GM18505 (cell line): ENCODE results near the gene EML6.

Source experiments
- ATAC-seq: cut with Tn5 transposase; IDR thresholded peaks from one replicate; pipeline ENCODE4 v1.9.1; 2021; ENCODE audit not compliant: unreplicated experiment
- POLR2A ChIP-seq: IDR thresholded peaks from 4 replicates; pipeline ENCODE4 v1.6.1; 2011; ENCODE audit warnings: borderline replicate concordance; ENCODE audit not compliant: insufficient read depth, insufficient read length; ENCODE audit errors: extremely low read depth

Gene EML6

DNA sequence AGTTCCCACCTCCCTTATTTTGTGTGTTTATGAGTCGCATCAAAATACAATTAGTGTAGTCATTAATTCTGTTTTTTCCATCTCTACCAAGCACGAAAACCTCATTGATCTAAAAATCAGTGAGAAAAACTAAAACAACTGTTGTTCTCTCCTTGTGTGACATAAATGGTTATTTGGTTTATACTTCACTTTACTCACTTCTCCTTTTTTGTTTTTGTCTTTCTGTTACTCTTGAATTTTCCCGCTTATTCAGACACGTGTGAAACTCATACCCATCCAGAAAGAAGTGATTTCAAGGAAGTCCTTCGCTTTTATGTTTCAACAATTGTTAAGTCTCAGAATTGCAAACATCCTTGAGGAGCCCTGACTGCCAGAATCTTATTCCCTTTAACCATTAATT is 121.6 kb downstream of the EML6 start:
- ATAC-seq: no peak
- TF ChIP-seq POLR2A: no peak

DNA sequence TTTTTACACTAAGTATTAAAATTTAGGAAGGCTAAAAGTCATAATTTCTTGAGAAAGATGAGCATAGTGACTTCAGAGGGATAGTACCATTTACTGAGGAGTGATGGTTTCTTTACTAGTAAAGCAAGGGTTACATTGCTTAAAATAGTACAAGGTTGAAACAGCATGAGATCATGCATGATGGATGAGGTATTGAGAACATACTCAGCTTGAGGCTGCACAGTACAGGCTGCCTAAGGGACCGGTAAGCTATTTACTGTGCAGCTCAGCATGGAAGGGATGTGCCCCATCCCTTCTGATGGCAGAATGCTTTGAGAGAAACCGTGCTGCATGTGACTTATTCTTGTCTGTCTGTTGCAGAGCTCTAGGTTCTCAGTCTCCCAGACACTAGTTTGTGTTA is 122.1 kb downstream of the EML6 start:
- peak; percentile 64 for ATAC-seq
- TF ChIP-seq POLR2A: no peak

DNA sequence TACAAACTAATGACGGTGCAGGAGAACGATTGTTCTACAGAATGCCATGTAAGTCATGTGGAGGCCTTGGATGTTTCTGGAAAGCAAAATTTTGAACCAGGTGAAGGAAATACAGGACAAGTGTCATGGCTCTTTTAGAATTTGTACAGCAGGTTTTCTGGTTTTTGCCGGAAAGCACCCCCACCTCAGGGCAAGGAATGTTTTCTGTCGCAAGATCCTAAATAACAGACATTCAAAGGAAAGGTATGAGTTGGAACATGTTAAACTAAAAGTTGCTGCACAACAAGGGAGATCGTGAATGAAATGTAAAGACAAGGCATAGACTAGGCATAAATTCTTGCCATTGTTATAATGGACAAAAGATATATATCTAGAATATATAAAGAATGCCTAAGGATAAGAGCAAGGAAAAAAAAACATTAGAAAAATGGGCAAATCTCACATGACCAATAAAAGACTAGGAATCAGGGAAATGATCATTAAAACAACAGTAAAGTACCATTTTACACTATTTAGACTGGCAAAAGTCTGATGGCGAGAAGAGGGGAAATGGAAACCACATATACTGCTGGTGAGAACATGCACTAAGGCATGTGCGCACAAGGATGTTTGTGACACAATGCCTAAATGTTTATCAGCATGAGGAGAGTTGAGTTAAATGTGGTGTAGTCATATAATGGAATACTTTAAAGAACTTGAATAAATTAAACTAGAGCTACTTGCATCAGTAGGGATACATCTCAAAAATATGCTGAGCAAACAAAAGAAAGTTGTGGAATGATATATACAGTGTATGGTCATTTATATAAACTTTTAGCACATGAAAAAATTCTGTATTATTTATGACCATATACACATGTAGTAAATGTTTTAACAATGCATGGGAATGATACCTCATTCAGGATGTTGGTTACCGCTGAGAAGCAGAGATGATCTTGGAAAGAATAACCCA is 127.0 kb downstream of the EML6 start:
- no peak for TF ChIP-seq POLR2A
- no peak for ATAC-seq

DNA sequence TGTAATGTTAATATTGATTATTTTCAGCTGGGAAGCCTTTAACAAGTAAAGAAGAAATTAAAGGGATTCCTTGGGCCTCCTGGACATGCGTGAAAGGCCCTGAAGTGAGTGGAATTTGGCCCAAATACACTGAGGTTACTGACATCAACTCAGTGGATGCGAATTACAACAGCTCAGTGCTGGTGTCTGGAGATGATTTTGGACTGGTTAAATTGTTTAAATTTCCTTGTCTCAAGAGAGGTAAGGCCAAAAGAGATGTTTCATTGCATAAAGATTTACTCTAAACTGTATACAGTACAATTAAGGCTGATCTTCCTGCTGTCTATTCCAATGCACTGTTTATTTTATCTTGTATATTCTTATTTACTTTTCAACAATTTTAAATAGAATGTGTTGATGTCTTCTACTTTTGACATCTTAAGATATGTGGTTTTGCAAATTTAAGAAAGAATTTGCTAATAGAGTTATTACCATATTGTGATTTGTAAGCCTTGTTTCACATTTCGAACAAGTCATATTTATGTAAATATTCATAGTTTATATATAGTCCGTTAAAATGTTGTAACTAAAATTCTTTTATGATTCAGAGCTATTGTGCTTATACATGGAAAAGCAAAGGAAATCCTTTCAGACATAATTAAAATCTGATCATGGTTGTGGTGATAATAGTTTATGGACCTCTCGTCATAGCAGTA is 130.3 kb downstream of the EML6 start:
- no peak for TF ChIP-seq POLR2A

DNA sequence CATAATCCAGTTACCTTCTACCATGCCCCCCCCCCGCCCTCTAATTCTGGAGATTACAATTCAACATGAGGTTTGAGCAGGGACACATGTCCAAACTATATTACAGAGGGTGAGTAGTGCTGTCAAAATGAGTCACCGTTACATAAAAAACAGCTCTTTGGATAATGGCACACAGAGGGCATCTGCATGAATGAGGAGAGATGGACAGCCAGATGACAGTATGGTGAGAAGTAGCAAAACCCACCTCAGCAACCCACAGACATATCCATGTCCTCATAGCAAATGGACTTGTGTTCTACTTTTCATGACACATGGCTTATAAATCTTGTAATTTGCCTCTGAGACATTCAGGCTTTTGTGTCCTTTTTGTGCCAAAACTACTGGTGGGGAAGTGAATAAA is 132.0 kb downstream of the EML6 start:
- no peak for ATAC-seq
- TF ChIP-seq POLR2A: no peak

More for the DNA sequence above, 130.3 kb downstream of the EML6 start:
- ATAC-seq: no peak

DNA sequence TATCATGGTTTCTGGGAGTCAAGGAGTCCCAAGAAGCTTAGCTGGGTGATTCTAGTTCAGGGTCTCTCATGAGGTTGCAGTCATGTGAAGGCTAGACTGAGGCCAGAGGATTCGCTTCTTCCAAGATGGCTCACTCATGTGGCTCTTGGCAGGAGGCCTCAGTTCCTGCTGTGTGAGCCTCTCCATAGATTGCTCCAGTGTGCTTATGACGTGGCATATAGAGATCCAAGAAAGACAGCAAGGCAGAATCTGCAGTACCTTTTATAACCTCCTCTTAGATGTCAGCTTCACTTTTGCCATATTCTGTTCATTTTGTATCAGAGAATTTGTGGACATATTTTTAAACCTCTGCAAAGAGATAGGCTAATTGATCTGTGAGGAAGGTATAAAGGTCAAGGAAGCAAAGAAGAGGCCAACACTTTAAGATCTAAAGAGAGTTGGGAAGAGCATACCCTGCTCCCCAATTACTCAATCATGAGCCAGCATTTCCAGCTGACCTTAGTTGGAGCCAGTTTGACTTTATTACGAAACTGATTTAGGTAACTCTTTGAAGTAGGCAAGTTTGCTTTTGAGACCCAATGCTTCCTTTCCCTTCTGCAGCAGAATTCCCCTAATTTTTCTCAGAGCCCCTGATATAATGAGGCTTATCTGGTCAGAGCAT is 134.7 kb downstream of the EML6 start:
- no peak for TF ChIP-seq POLR2A
- no peak for ATAC-seq

DNA sequence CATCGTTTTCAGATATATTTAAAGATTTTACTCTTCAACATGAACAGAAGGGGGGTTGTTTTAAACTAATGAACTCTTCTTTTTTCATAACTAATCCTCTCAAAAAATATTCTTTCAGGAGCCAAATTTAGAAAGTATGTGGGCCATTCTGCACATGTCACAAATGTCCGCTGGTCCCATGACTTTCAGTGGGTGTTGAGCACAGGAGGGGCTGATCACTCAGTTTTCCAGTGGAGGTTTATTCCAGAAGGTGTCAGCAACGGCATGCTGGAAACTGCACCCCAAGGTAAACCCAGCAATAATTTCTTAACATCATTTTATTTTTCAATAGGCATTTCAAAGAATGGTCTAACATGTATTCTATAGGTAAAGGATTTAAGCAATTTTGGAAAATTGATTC is 136.0 kb downstream of the EML6 start:
- ATAC-seq: no peak
- no peak for TF ChIP-seq POLR2A

DNA sequence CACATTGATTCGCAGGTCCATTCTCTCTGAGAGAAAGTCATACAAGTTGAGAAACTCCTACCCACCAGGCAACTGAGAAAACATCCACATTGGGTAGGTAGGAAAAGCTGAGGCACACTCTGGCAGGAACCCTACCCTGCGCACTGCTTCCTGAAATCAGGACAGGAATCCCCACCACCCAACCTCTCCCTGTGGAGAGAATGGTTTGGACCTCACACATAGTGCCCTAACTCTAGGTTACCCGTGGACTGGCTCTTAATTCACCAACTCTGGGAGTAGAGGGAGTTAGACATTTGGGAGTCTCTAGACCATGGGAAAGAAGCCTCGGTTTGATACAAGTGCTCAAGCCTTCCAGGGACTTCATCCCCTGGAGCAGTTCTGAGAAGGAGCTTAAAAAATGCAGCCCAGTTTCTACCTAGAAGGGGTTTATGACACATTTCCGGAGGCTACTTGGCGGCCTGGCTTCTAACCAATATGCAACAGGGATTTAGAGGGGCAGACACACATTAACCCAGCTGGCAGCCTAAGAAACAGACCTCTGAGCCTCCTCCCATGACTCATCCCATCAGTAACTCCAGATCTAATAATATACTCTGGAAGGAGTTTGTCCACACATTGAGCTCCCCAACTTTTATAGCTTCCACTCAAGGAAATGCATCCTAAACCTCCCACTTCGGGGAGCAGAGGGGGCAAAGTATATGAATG is 136.7 kb downstream of the EML6 start:
- TF ChIP-seq POLR2A: no peak

DNA sequence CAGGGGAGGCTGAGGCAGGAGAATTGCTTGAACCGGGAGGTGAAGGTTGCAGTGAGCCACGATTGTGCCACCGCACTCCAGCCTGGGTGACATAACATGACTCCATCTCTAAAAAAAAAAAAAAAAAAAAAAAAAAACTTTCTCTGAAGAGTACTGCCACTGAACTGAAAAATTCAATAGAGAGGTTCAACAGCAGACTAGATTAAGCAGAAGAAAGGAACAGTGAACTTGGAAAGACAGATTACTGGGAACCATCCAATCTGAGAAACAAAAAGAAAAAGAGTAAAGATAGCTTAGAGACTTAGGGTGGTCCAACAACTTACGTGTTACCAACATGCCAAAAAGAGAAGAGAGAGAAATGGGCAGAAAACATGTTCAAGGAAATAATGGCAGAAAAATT is 138.8 kb downstream of the EML6 start:
- ATAC-seq: no peak
- TF ChIP-seq POLR2A: no peak

More for the DNA sequence above, 136.7 kb downstream of the EML6 start:
- ATAC-seq: no peak

DNA sequence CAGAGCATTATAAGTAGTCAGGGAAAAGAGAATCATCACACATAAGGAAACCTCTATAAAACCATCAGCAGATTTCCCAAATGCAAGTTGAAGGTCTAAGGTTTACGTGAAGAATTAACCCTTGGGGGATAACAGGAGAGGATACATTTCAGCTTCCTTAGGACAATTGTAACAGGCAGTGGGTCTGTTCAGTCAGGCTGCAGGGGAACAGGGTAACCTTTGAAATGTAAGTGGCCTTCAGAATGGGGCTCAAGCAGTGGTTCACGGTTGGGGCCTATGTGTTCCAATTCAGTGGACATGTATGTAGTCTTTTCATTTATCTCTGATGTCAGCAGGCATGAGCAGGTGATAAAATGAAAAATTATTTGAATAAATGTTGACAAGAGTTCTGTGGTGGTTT is 139.3 kb downstream of the EML6 start:
- no peak for TF ChIP-seq POLR2A
- no peak for ATAC-seq

DNA sequence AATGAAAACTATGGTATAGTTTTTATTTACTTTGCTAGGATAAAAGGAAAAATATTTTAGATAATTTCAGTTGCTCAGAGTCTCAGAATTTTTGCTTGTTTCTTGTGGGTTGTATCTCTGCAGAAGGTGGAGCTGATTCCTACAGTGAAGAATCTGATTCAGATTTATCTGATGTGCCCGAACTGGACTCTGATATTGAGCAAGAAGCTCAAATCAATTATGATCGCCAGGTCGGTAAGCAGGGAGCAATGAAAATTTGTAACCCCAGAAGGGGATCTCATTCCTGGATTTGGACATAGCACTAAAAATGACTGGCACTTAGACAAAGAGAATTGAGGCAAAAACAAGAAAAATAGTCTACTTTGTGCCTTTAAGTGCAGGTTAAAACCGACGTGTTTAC is 140.2 kb downstream of the EML6 start:
- TF ChIP-seq POLR2A: no peak
- ATAC-seq: no peak

DNA sequence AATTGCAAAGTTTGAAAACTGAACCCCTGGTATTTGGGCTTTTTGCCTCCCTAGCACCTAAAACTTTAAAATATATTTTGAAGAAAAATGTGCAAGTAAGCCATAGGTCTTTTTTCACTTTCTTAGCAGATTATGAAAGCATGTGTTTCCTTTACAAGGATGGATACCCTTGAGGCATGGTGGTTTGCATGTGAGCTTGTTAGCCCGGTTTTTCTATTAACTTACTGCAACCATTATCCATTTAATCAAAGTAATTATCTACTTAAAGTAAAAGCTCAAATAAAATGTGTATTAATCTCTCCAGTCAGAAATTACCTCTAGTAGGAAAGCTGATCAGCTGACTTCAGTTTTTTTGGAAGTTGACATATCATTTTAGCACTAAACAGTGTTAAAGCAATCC is 140.6 kb downstream of the EML6 start:
- TF ChIP-seq POLR2A: no peak

DNA sequence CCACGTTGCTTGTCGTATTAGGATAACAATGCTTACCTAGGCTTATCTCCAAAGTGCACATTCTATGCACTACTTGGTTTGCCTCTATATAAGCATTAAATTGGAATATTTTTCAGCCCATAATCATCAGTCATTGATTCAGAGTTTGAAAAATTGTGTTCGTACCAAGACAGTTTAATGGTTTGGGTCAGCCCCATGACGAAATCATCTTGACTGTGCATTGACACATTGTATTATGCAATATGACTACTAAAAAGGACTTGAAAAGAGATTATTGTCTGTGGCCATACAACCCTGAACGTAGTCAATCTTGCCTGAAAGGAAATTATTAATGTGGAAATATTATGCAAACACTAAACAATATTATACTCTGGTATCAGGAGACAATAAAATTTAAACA is 141.3 kb downstream of the EML6 start:
- no peak for TF ChIP-seq POLR2A
- no peak for ATAC-seq

More for the DNA sequence above, 140.6 kb downstream of the EML6 start:
- ATAC-seq: no peak
